A549 (cell line): ENCODE data around the gene CLMN. TPM values are rescaled to one million over a fixed set of nuclear protein-coding genes. Genes with fewer than 3 reads are reported as not detected.

ENCODE experiments used
- ATAC-seq, 2 experiments: fragments of 200-7000 bp in 1 of 2; fragments of >200 bp in 1 of 2; cut with Nextera tagmentation in 1 of 2; cut with Tn5 transposase in 1 of 2; 3 replicates each; pipeline versions ENCODE4 v1.8.0 to v1.9.1; 2018 to 2020; ENCODE audit warnings: mild to moderate bottlenecking in 1 of 2, moderate library complexity in 1 of 2
- CTCF ChIA-PET: fragments of 300-600 bp; sonication (Branson Sonifier 250); formaldehyde crosslinking; extraction: SDS; loops from one replicate; lab custom pipeline; 2021; ENCODE audit warnings: antibody characterized with exemption, inconsistent platforms; lab: Yijun Ruan, JAX
- POLR2A ChIA-PET: fragments of 350-600 bp; formaldehyde crosslinking; extraction: SDS; loops from one replicate; lab custom pipeline; 2021; ENCODE audit warnings: antibody characterized with exemption, inconsistent platforms; lab: Yijun Ruan, JAX
- DNase-seq, 2 experiments: peaks; one replicate each; pipeline versions ENCODE4 v3.0.0 to v3.0.0-alpha.2; 2011 to 2016; ENCODE audit warnings: low read depth in 1 of 2, low spot score in 1 of 2
- FAIRE-seq: peaks from 2 replicates; lab custom pipeline; 2011; peaks lifted over from hg19 to GRCh38; lab: Jason Lieb, UNC
- H3K27ac ChIP-seq, 2 experiments: fragments of >200 bp; sonication (Bioruptor Twin); formaldehyde crosslinking; 3 replicates each; pipeline ENCODE4 v1.5.1; 2016 to 2017
- H3K4me1 ChIP-seq: fragments of >200 bp; sonication (Bioruptor Twin); formaldehyde crosslinking; 3 replicates; pipeline ENCODE4 v1.6.1; 2016
- H3K4me2 ChIP-seq: fragments of >200 bp; sonication (Bioruptor Twin); formaldehyde crosslinking; 3 replicates; pipeline ENCODE4 v1.6.1; 2016
- H3K4me3 ChIP-seq: fragments of >200 bp; sonication (Bioruptor Twin); formaldehyde crosslinking; 3 replicates; pipeline ENCODE4 v1.5.1; 2016
- H3K9me3 ChIP-seq: fragments of >200 bp; sonication (Bioruptor Twin); formaldehyde crosslinking; 3 replicates; pipeline ENCODE4 v1.6.1; 2016
- CHD2 ChIP-seq: fragments of 150-350 bp; IDR thresholded peaks from 2 replicates; pipeline ENCODE4 v1.6.1; 2014; ENCODE audit warnings: low read length; ENCODE audit not compliant: partially characterized antibody
- ELK1 ChIP-seq: fragments of 150-350 bp; IDR thresholded peaks from 2 replicates; pipeline ENCODE4 v1.6.1; 2014; ENCODE audit warnings: low read depth, mild to moderate bottlenecking, low read length
- EP300 ChIP-seq, 2 experiments: fragments of >200 bp; sonication (Bioruptor Twin); formaldehyde crosslinking; IDR thresholded peaks; 2 replicates in 1 of 2; 3 replicates in 1 of 2; pipeline ENCODE4 v1.6.1; 2016 to 2017
- GATA3 ChIP-seq: IDR thresholded peaks from 2 replicates; pipeline ENCODE4 v1.6.1; 2012; ENCODE audit warnings: borderline replicate concordance
- HES2 ChIP-seq: fragments of >200 bp; sonication (Bioruptor Twin); formaldehyde crosslinking; IDR thresholded peaks from 2 replicates; pipeline ENCODE4 v1.6.1; 2016
- HOXB5 ChIP-seq: fragments of 250-450 bp; sonication (Bioruptor Pico); IDR thresholded peaks from 2 replicates; pipeline ENCODE4 v1.5.0; 2020; ENCODE audit warnings: mild to moderate bottlenecking, moderate library complexity
- JUNB ChIP-seq: fragments of >200 bp; sonication (Bioruptor Twin); formaldehyde crosslinking; IDR thresholded peaks from 2 replicates; pipeline ENCODE4 v1.6.1; 2016
- KDM5A ChIP-seq: fragments of 200-600 bp; sonication (generic); IDR thresholded peaks from 2 replicates; pipeline ENCODE4 v1.6.1; 2016; ENCODE audit warnings: antibody characterized with exemption, mild to moderate bottlenecking
- NR3C1 ChIP-seq: fragments of >200 bp; sonication (Bioruptor Twin); formaldehyde crosslinking; IDR thresholded peaks from 3 replicates; pipeline ENCODE4 v1.6.1; 2017
- POLR2AphosphoS2 ChIP-seq: conservative IDR thresholded peaks from 2 replicates; pipeline ENCODE4 v1.6.1; 2012; ENCODE audit warnings: low read length, improper control_type of control experiment, inconsistent platforms
- REST ChIP-seq: fragments of 200-600 bp; sonication (generic); IDR thresholded peaks from 2 replicates; pipeline ENCODE4 v1.6.1; 2016; ENCODE audit warnings: antibody characterized with exemption, mild to moderate bottlenecking, moderate library complexity
- RFX5 ChIP-seq: fragments of 450-650 bp; IDR thresholded peaks from 2 replicates; pipeline ENCODE4 v1.7.1; 2014; ENCODE audit warnings: antibody characterized with exemption, mild to moderate bottlenecking, moderate library complexity
- TFCP2L1 ChIP-seq: fragments of 250-450 bp; sonication (Bioruptor Pico); IDR thresholded peaks from 2 replicates; pipeline ENCODE4 v1.5.0; 2021; ENCODE audit warnings: mild to moderate bottlenecking
- ZC3H11A ChIP-seq: fragments of 450-650 bp; IDR thresholded peaks from 2 replicates; pipeline ENCODE4 v1.6.1; 2014; ENCODE audit warnings: antibody characterized with exemption, mild to moderate bottlenecking
- ZFP36 ChIP-seq: fragments of 450-650 bp; IDR thresholded peaks from 2 replicates; pipeline ENCODE4 v1.6.1; 2014; ENCODE audit warnings: borderline replicate concordance; ENCODE audit not compliant: partially characterized antibody
- WGBS: methylation state at CpG from one replicate; pipeline ENCODE4 v1.1.6; 2017; ENCODE audit errors: missing lambda C conversion rate; 5-methylcytosine and 5-hydroxymethylcytosine counted together
- polyA plus RNA-seq, 4 experiments: library from polyadenylated mRNA; depleted of rRNA in 3 of 4; stranded (reverse); fragments of >200 nt; fragmentation: RNase III in 1 of 4; extraction: RNeasy Plus Mini Kit Qiagen cat#74134 plus additional on column Dnase treatment in 1 of 4; gene quantifications; 2 replicates in 3 of 4; 3 replicates in 1 of 4; pipeline ENCODE4 v1.2.3, GENCODE V29; 2011 to 2017
- TF ChIP-seq, protein P1 (sequence below): fragments of >200 bp; sonication (Bioruptor Twin); formaldehyde crosslinking; IDR thresholded peaks from 3 replicates; pipeline ENCODE4 v1.5.1; 2016

Gene CLMN
- polyA plus RNA-seq, 2 of the 4 experiments (the other 2 are of a cell fraction) = 2.9 to 10.6 TPM

- TF ChIP-seq REST = no peak
These were observed 21.4 kb upstream of the CLMN start (continued) for GRCh38 chr14:95341115-95341514.

- WGBS = 13% methylated on average over 8 of the region's 8 CpGs
- H3K4me1 ChIP-seq = peaks cover 18% of the 10 kb centered on the region
- peak; percentile 18 to 64 for DNase-seq
- H3K4me2 ChIP-seq = peak overlapping the region; percentile 71
- ATAC-seq = peak; percentile 57 to 77; a peak in 5 of 6 replicates
- TF ChIP-seq ZC3H11A = no peak
- TF ChIP-seq ZFP36 = no peak
- TF ChIP-seq, protein P1, sequence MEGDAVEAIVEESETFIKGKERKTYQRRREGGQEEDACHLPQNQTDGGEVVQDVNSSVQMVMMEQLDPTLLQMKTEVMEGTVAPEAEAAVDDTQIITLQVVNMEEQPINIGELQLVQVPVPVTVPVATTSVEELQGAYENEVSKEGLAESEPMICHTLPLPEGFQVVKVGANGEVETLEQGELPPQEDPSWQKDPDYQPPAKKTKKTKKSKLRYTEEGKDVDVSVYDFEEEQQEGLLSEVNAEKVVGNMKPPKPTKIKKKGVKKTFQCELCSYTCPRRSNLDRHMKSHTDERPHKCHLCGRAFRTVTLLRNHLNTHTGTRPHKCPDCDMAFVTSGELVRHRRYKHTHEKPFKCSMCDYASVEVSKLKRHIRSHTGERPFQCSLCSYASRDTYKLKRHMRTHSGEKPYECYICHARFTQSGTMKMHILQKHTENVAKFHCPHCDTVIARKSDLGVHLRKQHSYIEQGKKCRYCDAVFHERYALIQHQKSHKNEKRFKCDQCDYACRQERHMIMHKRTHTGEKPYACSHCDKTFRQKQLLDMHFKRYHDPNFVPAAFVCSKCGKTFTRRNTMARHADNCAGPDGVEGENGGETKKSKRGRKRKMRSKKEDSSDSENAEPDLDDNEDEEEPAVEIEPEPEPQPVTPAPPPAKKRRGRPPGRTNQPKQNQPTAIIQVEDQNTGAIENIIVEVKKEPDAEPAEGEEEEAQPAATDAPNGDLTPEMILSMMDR = no peak
- TF ChIP-seq HES2 = no peak
- no peak for TF ChIP-seq RFX5
- TF ChIP-seq TFCP2L1 = no peak
- TF ChIP-seq JUNB = no peak
- no peak for TF ChIP-seq GATA3
- no peak for TF ChIP-seq CHD2
- no peak for TF ChIP-seq KDM5A
- no peak for TF ChIP-seq POLR2AphosphoS2
- no peak for TF ChIP-seq REST
- TF ChIP-seq ELK1 = no peak
- no peak for TF ChIP-seq EP300 (IDR thresholded peaks at IDR 0.05)
- no peak for TF ChIP-seq NR3C1
- no peak for TF ChIP-seq HOXB5 (CRISPR knock-in tag)
- H3K27ac ChIP-seq = peak overlapping the region; percentile 59 to 65
- H3K4me3 ChIP-seq = no peak overlapping the region; the same call in 2 of the 3 replicates
- H3K9me3 ChIP-seq = no peaks in the 10 kb centered on the region
- CTCF ChIA-PET = no interaction called here
- no peak for FAIRE-seq
- POLR2A ChIA-PET = no interaction called here
These were observed 20.5 kb upstream of the CLMN start for GRCh38 chr14:95340201-95340697.
